D721Med (cell line): ENCODE measurements around the gene KCNH6.

Source experiments
- DNase-seq: peaks from one replicate; pipeline ENCODE4 v3.0.0; 2011; ENCODE audit warnings: low spot score; ENCODE audit not compliant: insufficient read length
- FAIRE-seq: peaks from 2 replicates; lab custom pipeline; 2011; peaks lifted over from hg19 to GRCh38; lab: Jason Lieb, UNC
- TF ChIP-seq, protein P1 (sequence below): IDR thresholded peaks from 2 replicates; pipeline ENCODE4 v1.5.1; 2012; ENCODE audit warnings: mild to moderate bottlenecking, control low read depth; ENCODE audit not compliant: insufficient read depth; ENCODE audit errors: missing control alignments

KCNH6 gene

GRCh38 chr17:63595132-63595531 lies 72.0 kb downstream of the KCNH6 start:
- FAIRE-seq, result no peak
- no peak for DNase-seq
- TF ChIP-seq, protein P1, sequence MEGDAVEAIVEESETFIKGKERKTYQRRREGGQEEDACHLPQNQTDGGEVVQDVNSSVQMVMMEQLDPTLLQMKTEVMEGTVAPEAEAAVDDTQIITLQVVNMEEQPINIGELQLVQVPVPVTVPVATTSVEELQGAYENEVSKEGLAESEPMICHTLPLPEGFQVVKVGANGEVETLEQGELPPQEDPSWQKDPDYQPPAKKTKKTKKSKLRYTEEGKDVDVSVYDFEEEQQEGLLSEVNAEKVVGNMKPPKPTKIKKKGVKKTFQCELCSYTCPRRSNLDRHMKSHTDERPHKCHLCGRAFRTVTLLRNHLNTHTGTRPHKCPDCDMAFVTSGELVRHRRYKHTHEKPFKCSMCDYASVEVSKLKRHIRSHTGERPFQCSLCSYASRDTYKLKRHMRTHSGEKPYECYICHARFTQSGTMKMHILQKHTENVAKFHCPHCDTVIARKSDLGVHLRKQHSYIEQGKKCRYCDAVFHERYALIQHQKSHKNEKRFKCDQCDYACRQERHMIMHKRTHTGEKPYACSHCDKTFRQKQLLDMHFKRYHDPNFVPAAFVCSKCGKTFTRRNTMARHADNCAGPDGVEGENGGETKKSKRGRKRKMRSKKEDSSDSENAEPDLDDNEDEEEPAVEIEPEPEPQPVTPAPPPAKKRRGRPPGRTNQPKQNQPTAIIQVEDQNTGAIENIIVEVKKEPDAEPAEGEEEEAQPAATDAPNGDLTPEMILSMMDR, result no peak
